ENCODE results near the gene REPS2. TPM values are rescaled to one million over a fixed set of nuclear protein-coding genes. Genes with fewer than 3 reads are reported as not detected.

The REPS2 gene
- total and polyA plus RNA-seq, 2 experiments from 2014 or later = 1.2 to 4.4 TPM

DNA sequence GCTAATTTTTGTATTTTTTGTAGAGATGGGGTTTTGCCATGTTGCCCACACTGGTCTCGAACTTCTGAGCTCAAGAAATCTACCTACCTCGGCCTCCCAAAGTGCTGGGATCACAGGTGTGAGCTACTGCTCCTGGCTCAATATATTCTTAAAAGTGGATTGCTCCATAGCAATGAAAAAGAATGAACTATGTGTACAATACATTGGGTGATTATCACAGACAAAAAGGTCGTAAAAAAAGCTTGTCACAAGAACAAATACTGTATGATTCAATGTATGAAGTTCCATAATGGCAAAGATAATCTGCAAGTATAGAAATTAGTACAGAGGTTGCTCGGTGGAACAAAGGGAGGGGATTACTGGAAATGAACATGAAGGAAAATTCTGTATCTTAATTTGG is 70.7 kb downstream of the REPS2 start:
- Mint-ChIP-seq H3K4me1 (no peaks in the 10 kb centered on the region), H3K4me3 (no peak overlapping the region), H3K27ac (no peak overlapping the region), H3K27me3 (ENCODE audit: insufficient read depth, low read depth, poor library complexity) (no peaks in the 10 kb centered on the region), H3K36me3 (ENCODE audit: low read depth) (no peaks in the 10 kb centered on the region), H3K9me3 (no peaks in the 10 kb centered on the region)
- TF ChIP-seq, protein P1, sequence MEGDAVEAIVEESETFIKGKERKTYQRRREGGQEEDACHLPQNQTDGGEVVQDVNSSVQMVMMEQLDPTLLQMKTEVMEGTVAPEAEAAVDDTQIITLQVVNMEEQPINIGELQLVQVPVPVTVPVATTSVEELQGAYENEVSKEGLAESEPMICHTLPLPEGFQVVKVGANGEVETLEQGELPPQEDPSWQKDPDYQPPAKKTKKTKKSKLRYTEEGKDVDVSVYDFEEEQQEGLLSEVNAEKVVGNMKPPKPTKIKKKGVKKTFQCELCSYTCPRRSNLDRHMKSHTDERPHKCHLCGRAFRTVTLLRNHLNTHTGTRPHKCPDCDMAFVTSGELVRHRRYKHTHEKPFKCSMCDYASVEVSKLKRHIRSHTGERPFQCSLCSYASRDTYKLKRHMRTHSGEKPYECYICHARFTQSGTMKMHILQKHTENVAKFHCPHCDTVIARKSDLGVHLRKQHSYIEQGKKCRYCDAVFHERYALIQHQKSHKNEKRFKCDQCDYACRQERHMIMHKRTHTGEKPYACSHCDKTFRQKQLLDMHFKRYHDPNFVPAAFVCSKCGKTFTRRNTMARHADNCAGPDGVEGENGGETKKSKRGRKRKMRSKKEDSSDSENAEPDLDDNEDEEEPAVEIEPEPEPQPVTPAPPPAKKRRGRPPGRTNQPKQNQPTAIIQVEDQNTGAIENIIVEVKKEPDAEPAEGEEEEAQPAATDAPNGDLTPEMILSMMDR (conservative IDR thresholded peaks at IDR 0.05; ENCODE audit: low read depth in 2 of 2) = no peak
- TF ChIP-seq EZH2 (IDR thresholded peaks at IDR 0.05; ENCODE audit: low read depth, unreplicated experiment) (no peak), JUNB (IDR thresholded peaks at IDR 0.05; ENCODE audit: unreplicated experiment) (no peak), CREB1 (CRISPR knock-in tag; IDR thresholded peaks at IDR 0.05; ENCODE audit: low read depth) (no peak), POLR2AphosphoS5 (IDR thresholded peaks at IDR 0.05; ENCODE audit: low read depth) (no peak), REST (IDR thresholded peaks at IDR 0.05; ENCODE audit: unreplicated experiment) (no peak), ZNF114 (CRISPR knock-in tag; IDR thresholded peaks at IDR 0.05) (no peak), EZH2phosphoT487 (IDR thresholded peaks at IDR 0.05; ENCODE audit: unreplicated experiment) (no peak), ZNF331 (CRISPR knock-in tag; IDR thresholded peaks at IDR 0.05; ENCODE audit: low read depth) (no peak), ZNF462 (CRISPR knock-in tag; IDR thresholded peaks at IDR 0.05) (no peak), NANOG (IDR thresholded peaks at IDR 0.05; ENCODE audit: borderline replicate concordance) (no peak), STAT1 (IDR thresholded peaks at IDR 0.05; ENCODE audit: unreplicated experiment) (no peak)
- TF ChIP-seq, protein P2, sequence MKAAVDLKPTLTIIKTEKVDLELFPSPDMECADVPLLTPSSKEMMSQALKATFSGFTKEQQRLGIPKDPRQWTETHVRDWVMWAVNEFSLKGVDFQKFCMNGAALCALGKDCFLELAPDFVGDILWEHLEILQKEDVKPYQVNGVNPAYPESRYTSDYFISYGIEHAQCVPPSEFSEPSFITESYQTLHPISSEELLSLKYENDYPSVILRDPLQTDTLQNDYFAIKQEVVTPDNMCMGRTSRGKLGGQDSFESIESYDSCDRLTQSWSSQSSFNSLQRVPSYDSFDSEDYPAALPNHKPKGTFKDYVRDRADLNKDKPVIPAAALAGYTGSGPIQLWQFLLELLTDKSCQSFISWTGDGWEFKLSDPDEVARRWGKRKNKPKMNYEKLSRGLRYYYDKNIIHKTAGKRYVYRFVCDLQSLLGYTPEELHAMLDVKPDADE (IDR thresholded peaks at IDR 0.05) = no peak
- Histone ChIP-seq H3K4me3 (no peak overlapping the region), H4K20me1 (replicated peaks; ENCODE audit: insufficient read depth) (no peaks in the 10 kb centered on the region), H3K27me3 (ENCODE audit: insufficient read depth) (no peaks in the 10 kb centered on the region), H3K36me3 (ENCODE audit: insufficient read depth) (no peaks in the 10 kb centered on the region), H3K4me1 (ENCODE audit: insufficient read depth) (no peaks in the 10 kb centered on the region), H2AFZ (no peak overlapping the region), H3K79me2 (replicated peaks; ENCODE audit: insufficient read depth) (no peaks in the 10 kb centered on the region), H3K9me2 (ENCODE audit: insufficient read depth) (no peaks in the 10 kb centered on the region), H3K4me2 (no peak overlapping the region), H3K27ac (ENCODE audit: low read depth) (no peak overlapping the region), H3F3A (replicated peaks; ENCODE audit: low read depth) (no peaks in the 10 kb centered on the region)
- no peak for DNase-seq (ENCODE audit: low spot score)
- no peak for ATAC-seq

Data from GM23338 (cell line).